ENCODE results near the gene ELOVL2.
A peak's percentile ranks its signal among the peaks of the same experiment; 100 is the strongest.
"Not testable (repeated sequence)": the region's sequence is repeated elsewhere in the genome, so short reads cannot be mapped to it uniquely, and the experiment has no call there.

The ELOVL2 gene

GRCh38 chr6:11021003-11021402 lies 23.1 kb downstream of the ELOVL2 start:
- no peak for DNase-seq (ENCODE audit: low spot score)

- DNase-seq (ENCODE audit: low spot score), result no peak
Observed at GRCh38 chr6:11018225-11018624, 25.9 kb downstream of the ELOVL2 start.

- DNase-seq (ENCODE audit: low spot score), result no peak
Observed at GRCh38 chr6:11017090-11017489, 27.0 kb downstream of the ELOVL2 start.

- DNase-seq (ENCODE audit: low spot score), result no peak
Observed at GRCh38 chr6:11016452-11016851, 27.7 kb downstream of the ELOVL2 start.

- DNase-seq (ENCODE audit: low spot score), result no peak
Observed at GRCh38 chr6:11015102-11015501, 29.0 kb downstream of the ELOVL2 start.

GRCh38 chr6:11013721-11014070 lies 30.4 kb downstream of the ELOVL2 start:
- DNase-seq (ENCODE audit: low spot score), result no peak

- DNase-seq (ENCODE audit: low spot score), result no peak
Observed at GRCh38 chr6:11012976-11013720, 31.0 kb downstream of the ELOVL2 start.

GRCh38 chr6:11012295-11012754 lies 31.8 kb downstream of the ELOVL2 start:
- no peak for DNase-seq (ENCODE audit: low spot score)

- DNase-seq (ENCODE audit: low spot score), result no peak
Observed at GRCh38 chr6:11011787-11012234, 32.3 kb downstream of the ELOVL2 start.

- DNase-seq (ENCODE audit: low spot score), result peak; percentile 45
Observed at GRCh38 chr6:11009353-11009752, 34.8 kb downstream of the ELOVL2 start.

- DNase-seq (ENCODE audit: low spot score), result no peak
Observed at GRCh38 chr6:11008821-11009220, 35.3 kb downstream of the ELOVL2 start.

GRCh38 chr6:11007715-11008608 lies 36.1 kb downstream of the ELOVL2 start:
- DNase-seq (ENCODE audit: low spot score), result peak; percentile 35

GRCh38 chr6:11006061-11006460 lies 38.0 kb downstream of the ELOVL2 start:
- no peak for DNase-seq (ENCODE audit: low spot score)

- not testable (repeated sequence) for DNase-seq (ENCODE audit: low spot score)
Observed at GRCh38 chr6:11003297-11003696, 40.8 kb downstream of the ELOVL2 start.

GRCh38 chr6:11002176-11002575 lies 41.9 kb downstream of the ELOVL2 start:
- DNase-seq (ENCODE audit: low spot score), result no peak

GRCh38 chr6:10999994-11000393 lies 44.1 kb downstream of the ELOVL2 start:
- DNase-seq (ENCODE audit: low spot score), result no peak

- no peak for DNase-seq (ENCODE audit: low spot score)
Observed at GRCh38 chr6:10995114-10995707, 48.9 kb downstream of the ELOVL2 start.

GRCh38 chr6:10993896-10994295 lies 50.2 kb downstream of the ELOVL2 start:
- no peak for DNase-seq (ENCODE audit: low spot score)

GRCh38 chr6:10991115-10991514 lies 53.0 kb downstream of the ELOVL2 start:
- DNase-seq (ENCODE audit: low spot score), result no peak

- DNase-seq (ENCODE audit: low spot score), result no peak
Observed at GRCh38 chr6:10989587-10989986, 54.5 kb downstream of the ELOVL2 start.

- DNase-seq (ENCODE audit: low spot score), result not testable (repeated sequence)
Observed at GRCh38 chr6:10984959-10985358, 59.1 kb downstream of the ELOVL2 start.

- DNase-seq (ENCODE audit: low spot score), result no peak
Observed at GRCh38 chr6:10981409-10981808, 62.7 kb downstream of the ELOVL2 start.

GRCh38 chr6:10979603-10980002 lies 64.5 kb downstream of the ELOVL2 start:
- no peak for DNase-seq (ENCODE audit: low spot score)

Data from LoVo (cell line).